IPS-NIHi11 (cell line): ENCODE data around the gene SPP1.
"Not testable (repeated sequence)": the region's sequence is repeated elsewhere in the genome, so short reads cannot be mapped to it uniquely, and the experiment has no call there.

Source experiments
- DNase-seq: peaks from one replicate; pipeline ENCODE4 v3.0.0; 2012; ENCODE audit warnings: mixed read lengths, low spot score

SPP1 gene

GRCh38 chr4:87986508-87986907 lies 11.0 kb downstream of the SPP1 start:
- no peak for DNase-seq

GRCh38 chr4:87989765-87990164 lies 14.3 kb downstream of the SPP1 start:
- DNase-seq = no peak

GRCh38 chr4:87995435-87995834 lies 19.9 kb downstream of the SPP1 start:
- no peak for DNase-seq

GRCh38 chr4:87999191-87999691 lies 23.7 kb downstream of the SPP1 start:
- DNase-seq = not testable (repeated sequence)

GRCh38 chr4:88001871-88002270 lies 26.4 kb downstream of the SPP1 start:
- DNase-seq = no peak

- DNase-seq = no peak
Measured at GRCh38 chr4:88002786-88003185, 27.3 kb downstream of the SPP1 start.

- DNase-seq = no peak
Measured at GRCh38 chr4:88003261-88003660, 27.7 kb downstream of the SPP1 start.

- DNase-seq = no peak
Measured at GRCh38 chr4:88005076-88005475, 29.6 kb downstream of the SPP1 start.

- DNase-seq = no peak
Measured at GRCh38 chr4:88005946-88006345, 30.4 kb downstream of the SPP1 start.

GRCh38 chr4:88006956-88007303 lies 31.4 kb downstream of the SPP1 start:
- DNase-seq = no peak

- DNase-seq = peak; percentile 93
Measured at GRCh38 chr4:88007304-88008121, 32.0 kb downstream of the SPP1 start, which contains the start of gene PKD2. Gene PKD2, plus strand, starts transcription at chr4:88007635. Its CDS starts 99 bp downstream, at chr4:88007734.

- DNase-seq = peak; percentile 72
Measured at GRCh38 chr4:88008122-88008742, 32.7 kb downstream of the SPP1 start.

- DNase-seq = no peak
Measured at GRCh38 chr4:88008743-88009171, 33.2 kb downstream of the SPP1 start.

GRCh38 chr4:88009871-88010270 lies 34.4 kb downstream of the SPP1 start:
- DNase-seq = no peak

- DNase-seq = no peak
Measured at GRCh38 chr4:88010966-88011365, 35.5 kb downstream of the SPP1 start.

GRCh38 chr4:88012647-88013046 lies 37.1 kb downstream of the SPP1 start:
- no peak for DNase-seq

- DNase-seq = no peak
Measured at GRCh38 chr4:88014386-88014905, 38.9 kb downstream of the SPP1 start.

GRCh38 chr4:88015659-88016295 lies 40.3 kb downstream of the SPP1 start:
- DNase-seq = no peak

GRCh38 chr4:88017516-88018297 lies 42.2 kb downstream of the SPP1 start:
- no peak for DNase-seq

GRCh38 chr4:88018466-88018865 lies 43.0 kb downstream of the SPP1 start:
- no peak for DNase-seq

- DNase-seq = no peak
Measured at GRCh38 chr4:88021824-88022223, 46.3 kb downstream of the SPP1 start.

- no peak for DNase-seq
Measured at GRCh38 chr4:88022289-88022688, 46.8 kb downstream of the SPP1 start.
